HG03521 (cell line): ENCODE data around the gene C6orf89.

Experiments
- ATAC-seq: cut with Tn5 transposase; IDR thresholded peaks from one replicate; pipeline ENCODE4 v1.9.1; 2021; ENCODE audit warnings: mild to moderate bottlenecking, moderate library complexity; ENCODE audit not compliant: unreplicated experiment

C6orf89 gene

GRCh38 chr6:36885461-36886401, at the start of gene C6orf89:
TSS of gene C6orf89 (plus strand) at chr6:36885952. CDS start at chr6:36899445, 13,493 bp downstream.
- peak; percentile 93 for ATAC-seq

- no peak for ATAC-seq
These were observed 49.4 kb upstream of the C6orf89 start for GRCh38 chr6:36836111-36837021.

- ATAC-seq: no peak
These were observed 48.8 kb upstream of the C6orf89 start for GRCh38 chr6:36837022-36837339.

GRCh38 chr6:36837686-36838085, 48.1 kb upstream of the C6orf89 start:
- no peak for ATAC-seq

- no peak for ATAC-seq
These were observed 46.6 kb upstream of the C6orf89 start, which contains the start of gene CPNE5 for GRCh38 chr6:36838896-36839748. TSS of gene CPNE5 (minus strand) at chr6:36839444. CDS start at chr6:36839377, 67 bp downstream.

GRCh38 chr6:36839749-36840431, 45.9 kb upstream of the C6orf89 start:
- no peak for ATAC-seq

- ATAC-seq: no peak
These were observed 45.0 kb upstream of the C6orf89 start for GRCh38 chr6:36840432-36841403.

GRCh38 chr6:36841756-36842155, 44.0 kb upstream of the C6orf89 start:
- ATAC-seq: no peak

GRCh38 chr6:36843170-36843569, 42.6 kb upstream of the C6orf89 start:
- ATAC-seq: no peak

- ATAC-seq: no peak
These were observed 41.3 kb upstream of the C6orf89 start for GRCh38 chr6:36844232-36845170.

GRCh38 chr6:36845233-36845632, 40.5 kb upstream of the C6orf89 start:
- ATAC-seq: no peak

- no peak for ATAC-seq
These were observed 38.6 kb upstream of the C6orf89 start for GRCh38 chr6:36847152-36847551.

- ATAC-seq: no peak
These were observed 37.8 kb upstream of the C6orf89 start for GRCh38 chr6:36847991-36848390.

- no peak for ATAC-seq
These were observed 36.9 kb upstream of the C6orf89 start for GRCh38 chr6:36848658-36849441.

- ATAC-seq: no peak
These were observed 35.7 kb upstream of the C6orf89 start for GRCh38 chr6:36850021-36850420.

GRCh38 chr6:36851149-36851614, 34.6 kb upstream of the C6orf89 start:
- no peak for ATAC-seq

- ATAC-seq: no peak
These were observed 34.1 kb upstream of the C6orf89 start for GRCh38 chr6:36851626-36852025.
